Astrocyte of the spinal cord (primary cell): ENCODE results near the gene ARHGEF10L.
"Not testable (repeated sequence)": the region's sequence is repeated elsewhere in the genome, so short reads cannot be mapped to it uniquely, and the experiment has no call there.

Source experiments
- DNase-seq: peaks from one replicate; pipeline ENCODE4 v3.0.0; 2011; ENCODE audit warnings: low read depth, low spot score
- H3K4me3 ChIP-seq: 2 replicates; pipeline ENCODE4 v1.5.1; 2011; ENCODE audit warnings: low read depth, mild to moderate bottlenecking, low read length, moderate library complexity
- CTCF ChIP-seq: IDR thresholded peaks from 2 replicates; pipeline ENCODE4 v1.5.1; 2012; ENCODE audit warnings: low read depth, mild to moderate bottlenecking, low read length, inconsistent platforms
- in situ Hi-C: cut with HindIII; loops from 2 replicates; pipeline ENCODE4 v1.10.0; 2017; ENCODE audit warnings: low sequenced_read_pairs

Gene ARHGEF10L

DNA sequence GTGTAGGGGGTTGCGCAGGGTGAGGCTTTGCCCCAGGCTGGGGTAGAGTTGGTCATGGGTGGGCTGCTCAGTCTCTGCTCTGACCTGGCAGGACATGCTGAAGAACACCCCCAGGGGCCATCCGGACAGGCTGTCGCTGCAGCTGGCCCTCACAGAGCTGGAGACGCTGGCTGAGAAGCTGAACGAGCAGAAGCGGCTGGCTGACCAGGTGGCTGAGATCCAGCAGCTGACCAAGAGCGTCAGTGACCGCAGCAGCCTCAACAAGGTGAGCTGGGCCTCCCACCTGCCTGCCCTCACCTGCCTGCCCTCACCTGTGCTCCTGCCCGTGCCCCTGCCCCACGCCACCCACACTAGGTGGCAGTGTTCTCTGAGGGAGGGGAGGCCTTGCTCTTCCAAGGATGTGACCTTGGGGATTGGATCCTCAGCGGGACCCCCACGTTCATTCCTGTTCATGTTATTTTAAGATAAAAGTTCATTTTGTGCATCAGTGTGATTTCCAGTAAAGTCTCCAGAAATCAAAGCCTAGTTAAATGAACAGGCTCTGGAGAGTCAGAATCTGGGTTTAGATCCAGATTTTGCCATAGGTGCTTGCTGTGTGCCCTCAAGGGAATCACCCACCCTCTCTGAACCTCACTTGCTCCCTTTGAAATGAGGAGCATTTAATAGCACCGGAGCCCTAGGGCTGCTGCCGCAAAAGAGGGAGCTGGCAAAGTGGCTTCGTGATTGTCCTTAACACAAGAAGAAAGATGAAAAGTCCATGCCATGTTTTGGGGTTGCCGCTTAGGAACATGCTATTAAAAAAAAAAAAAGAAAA is 87.9 kb downstream of the ARHGEF10L start:
- in situ Hi-C loops: no loop called here
- H3K4me3 ChIP-seq: no peak overlapping the region
- DNase-seq: no peak
- TF ChIP-seq CTCF: no peak

DNA sequence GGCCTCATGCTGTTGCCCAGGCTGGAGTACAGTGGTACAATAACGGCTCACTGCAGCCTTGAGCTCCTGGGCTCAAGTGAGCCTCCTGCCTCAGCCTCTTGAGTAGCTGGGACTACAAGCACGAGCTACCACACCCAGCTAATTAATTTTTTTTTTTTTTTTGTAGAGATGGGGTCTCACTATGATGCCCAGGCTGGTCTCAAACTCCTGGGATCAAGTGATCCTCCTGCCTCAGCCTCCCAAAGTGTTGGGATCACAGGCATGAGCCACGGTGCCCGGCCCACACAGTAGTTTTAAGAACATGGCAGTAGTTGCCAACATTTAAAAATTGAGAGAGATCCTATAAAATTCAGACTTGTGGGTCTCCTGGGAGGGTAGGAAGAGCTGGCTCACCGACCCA is 89.5 kb downstream of the ARHGEF10L start:
- in situ Hi-C loops, DNase-seq, H3K4me3 ChIP-seq: not testable (repeated sequence)

GRCh38 chr1:17629460-17629859 is 90.0 kb downstream of the ARHGEF10L start:
- H3K4me3 ChIP-seq: no peak overlapping the region
- in situ Hi-C loops: no loop called here
- DNase-seq: no peak
- TF ChIP-seq CTCF: peak; percentile 32

- no peak overlapping the region for H3K4me3 ChIP-seq
- DNase-seq: no peak
- in situ Hi-C loops: no loop called here
- TF ChIP-seq CTCF: no peak
Measured at GRCh38 chr1:17630048-17630830, 90.7 kb downstream of the ARHGEF10L start.

DNA sequence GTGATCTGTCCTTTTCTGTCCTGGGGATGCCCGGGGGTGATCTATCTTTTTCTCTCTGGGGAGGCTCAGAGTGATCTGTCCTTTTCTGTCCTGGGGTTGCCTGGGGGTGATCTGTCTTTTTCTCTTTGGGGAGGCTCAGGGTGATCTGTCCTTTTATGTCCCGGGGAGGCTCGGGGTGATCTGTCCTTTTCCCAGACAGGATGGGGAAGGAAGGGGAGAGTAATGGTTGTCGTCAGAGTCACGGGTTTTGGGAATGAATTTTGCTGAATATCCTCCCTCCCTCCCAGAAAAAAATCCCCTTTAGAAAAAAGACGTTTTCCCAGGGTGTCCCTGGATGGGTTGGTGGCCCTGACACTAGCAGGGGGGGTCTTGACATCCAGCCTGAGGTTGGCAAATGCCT is 91.5 kb downstream of the ARHGEF10L start:
- DNase-seq: no peak
- no peak for TF ChIP-seq CTCF
- in situ Hi-C loops: no loop called here
- no peak overlapping the region for H3K4me3 ChIP-seq

- H3K4me3 ChIP-seq: no peak overlapping the region
- DNase-seq: no peak
- TF ChIP-seq CTCF: no peak
- in situ Hi-C loops: no loop called here
Measured at GRCh38 chr1:17631410-17631809, 91.9 kb downstream of the ARHGEF10L start.

DNA sequence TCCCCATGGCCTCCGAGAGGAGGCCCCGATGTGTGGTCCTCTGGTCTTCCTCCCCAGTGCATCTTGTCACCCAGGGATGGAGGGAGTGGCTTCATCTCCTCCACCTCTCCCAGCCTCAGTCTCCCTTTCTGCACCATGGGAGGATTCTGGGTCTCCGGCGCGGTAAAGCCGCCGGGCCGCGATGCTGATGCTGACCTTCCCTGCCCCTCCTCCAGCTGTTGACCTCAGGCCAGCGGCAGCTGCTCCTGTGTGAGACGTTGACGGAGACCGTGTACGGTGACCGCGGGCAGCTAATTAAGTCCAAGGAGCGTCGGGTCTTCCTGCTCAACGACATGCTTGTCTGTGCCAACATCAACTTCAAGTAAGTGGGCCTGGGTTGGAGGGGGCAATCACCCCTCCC is 92.6 kb downstream of the ARHGEF10L start:
- no peak for TF ChIP-seq CTCF
- H3K4me3 ChIP-seq: no peak overlapping the region
- in situ Hi-C loops: no loop called here
- no peak for DNase-seq
